HUDEP-2 (cell line): ENCODE data around the gene TK2.
"Not testable (repeated sequence)": the region's sequence is repeated elsewhere in the genome, so short reads cannot be mapped to it uniquely, and the experiment has no call there.

ENCODE experiments used
- DNase-seq, 76 experiments: peaks; one replicate each; lab custom pipeline; 2025; ENCODE audit not compliant: unreplicated experiment in 76 of 76; lab: John Stamatoyannopoulos, UW

Gene TK2

GRCh38 chr16:66549284-66550131 lies at the start of gene TK2:
Gene TK2, minus strand, starts transcription at chr16:66550122. Its CDS starts 61 bp downstream, at chr16:66550061.
- peak in 30 of 76 experiments; percentile 12 to 68 (median 42) for DNase-seq

- DNase-seq = no peak
These were observed 48.2 kb upstream of the TK2 start for GRCh38 chr16:66598111-66598510.

GRCh38 chr16:66596986-66597848 lies 47.3 kb upstream of the TK2 start:
- DNase-seq = no peak

- DNase-seq = not testable (repeated sequence)
These were observed 46.6 kb upstream of the TK2 start for GRCh38 chr16:66596559-66596958.

- no peak for DNase-seq
These were observed 44.8 kb upstream of the TK2 start for GRCh38 chr16:66594739-66595138.

- DNase-seq = no peak
These were observed 42.9 kb upstream of the TK2 start for GRCh38 chr16:66592814-66593213.

GRCh38 chr16:66592241-66592640 lies 42.3 kb upstream of the TK2 start:
- DNase-seq = no peak

- DNase-seq = no peak
These were observed 41.1 kb upstream of the TK2 start for GRCh38 chr16:66591018-66591417.

- DNase-seq = no peak
These were observed 40.4 kb upstream of the TK2 start for GRCh38 chr16:66590322-66590721.

- peak in 59 of 76 experiments; percentile 12 to 77 (median 43) for DNase-seq
These were observed 39.2 kb upstream of the TK2 start for GRCh38 chr16:66588981-66589713.

GRCh38 chr16:66587881-66588600 lies 38.1 kb upstream of the TK2 start:
- no peak for DNase-seq

- no peak for DNase-seq
These were observed 35.7 kb upstream of the TK2 start for GRCh38 chr16:66585481-66586239.

- no peak for DNase-seq
These were observed 31.5 kb upstream of the TK2 start for GRCh38 chr16:66581246-66581952.

GRCh38 chr16:66580605-66581209 lies 30.8 kb upstream of the TK2 start:
- no peak for DNase-seq

GRCh38 chr16:66578651-66579531 lies 29.0 kb upstream of the TK2 start, which contains the start of gene CMTM2:
Gene CMTM2, plus strand, starts transcription at chr16:66579463. Its CDS starts 145 bp downstream, at chr16:66579608.
- DNase-seq = no peak

- DNase-seq = peak in 2 of 76 experiments; percentile 6 to 12
These were observed 26.4 kb upstream of the TK2 start for GRCh38 chr16:66576296-66576695.

GRCh38 chr16:66575060-66575459 lies 25.1 kb upstream of the TK2 start:
- DNase-seq = peak in 7 of 76 experiments; percentile 12 to 55 (median 35)
